ENCODE measurements around the gene CD6.

Gene CD6

GRCh38 chr11:60993615-60994014, 22.1 kb downstream of the CD6 start:
- DNase-seq (ENCODE audit: low read depth): no peak
- H3K4me3 ChIP-seq (ENCODE audit: control insufficient read depth, low read depth, low read length): no peak overlapping the region
- TF ChIP-seq CTCF (conservative IDR thresholded peaks at IDR 0.05; ENCODE audit: control insufficient read depth, insufficient read depth, low read depth, low read length): no peak

GRCh38 chr11:60994541-60995080, 23.1 kb downstream of the CD6 start:
- no peak for TF ChIP-seq CTCF (conservative IDR thresholded peaks at IDR 0.05; ENCODE audit: control insufficient read depth, insufficient read depth, low read depth, low read length)
- H3K4me3 ChIP-seq (ENCODE audit: control insufficient read depth, low read depth, low read length): no peak overlapping the region
- DNase-seq (ENCODE audit: low read depth): no peak

- no peak for TF ChIP-seq CTCF (conservative IDR thresholded peaks at IDR 0.05; ENCODE audit: control insufficient read depth, insufficient read depth, low read depth, low read length)
- DNase-seq (ENCODE audit: low read depth): no peak
- H3K4me3 ChIP-seq (ENCODE audit: control insufficient read depth, low read depth, low read length): no peak overlapping the region
These were observed 24.3 kb downstream of the CD6 start for GRCh38 chr11:60995798-60996197.

GRCh38 chr11:60996381-60997138, 25.1 kb downstream of the CD6 start:
- H3K4me3 ChIP-seq (ENCODE audit: control insufficient read depth, low read depth, low read length): no peak overlapping the region

GRCh38 chr11:61000426-61000825, 28.9 kb downstream of the CD6 start:
- no peak overlapping the region for H3K4me3 ChIP-seq (ENCODE audit: control insufficient read depth, low read depth, low read length)
- TF ChIP-seq CTCF (conservative IDR thresholded peaks at IDR 0.05; ENCODE audit: control insufficient read depth, insufficient read depth, low read depth, low read length): no peak
- no peak for DNase-seq (ENCODE audit: low read depth)

More at GRCh38 chr11:60996381-60997138, 25.1 kb downstream of the CD6 start:
- DNase-seq (ENCODE audit: low read depth): no peak
- TF ChIP-seq CTCF (conservative IDR thresholded peaks at IDR 0.05; ENCODE audit: control insufficient read depth, insufficient read depth, low read depth, low read length): no peak

- no peak for DNase-seq (ENCODE audit: low read depth)
- no peak for TF ChIP-seq CTCF (conservative IDR thresholded peaks at IDR 0.05; ENCODE audit: control insufficient read depth, insufficient read depth, low read depth, low read length)
- H3K4me3 ChIP-seq (ENCODE audit: control insufficient read depth, low read depth, low read length): no peak overlapping the region
These were observed 30.5 kb downstream of the CD6 start for GRCh38 chr11:61001931-61002330.
